ENCODE measurements around the gene CAMK2N2. TPM values are rescaled to one million over a fixed set of nuclear protein-coding genes. Genes with fewer than 3 reads are reported as not detected.

The CAMK2N2 gene
- total RNA-seq, 1 experiment from 2014 or later: 6.1 TPM

- peak within 1 kb of the TSS; percentile 83 for H3K4me3 Mint-ChIP-seq (ENCODE audit: unreplicated experiment)
- peaks cover 5% of the 10 kb centered on the region for H3K4me1 Mint-ChIP-seq (ENCODE audit: insufficient read depth, unreplicated experiment)
- H3K36me3 Mint-ChIP-seq (ENCODE audit: insufficient read depth, unreplicated experiment): peaks cover 46% of the 10 kb centered on the region
- BruUV-seq (replicated peaks): no TSS peak
- no peaks in the 10 kb centered on the region for H3K27me3 Mint-ChIP-seq (ENCODE audit: insufficient read depth, unreplicated experiment)
- ChIA-PET CTCF (interaction anchor here (0.6 to 1.4 kb wide), 5 partner anchors 9 to 387 kb away, joined by 3 to 4 read pairs (median 3); no protein-coding TSS in a partner anchor), POLR2A (interaction anchor here (0.6 to 2.2 kb wide), 13 partner anchors 13 to 165 kb away, joined by 3 to 16 read pairs (median 4); partner anchors contain the start of genes EEF1AKMT4 and EIF2B5)
- no peak for TF ChIP-seq CTCF (IDR thresholded peaks at IDR 0.05; ENCODE audit: unreplicated experiment)
- peak within 1 kb of the TSS; percentile 82 for H3K27ac Mint-ChIP-seq (ENCODE audit: low read depth, unreplicated experiment)
- DNase-seq (ENCODE audit: unreplicated experiment): peak; percentile 96
- H3K9me3 Mint-ChIP-seq (ENCODE audit: unreplicated experiment): no peaks in the 10 kb centered on the region
- intact Hi-C loops (cut with micrococcal nuclease): loop anchor here (1.0 kb wide), 1 partner anchor 49 kb away; no protein-coding TSS in a partner anchor
These were observed 37.6 kb upstream of the CAMK2N2 start, which contains the start of gene PSMD2 for GRCh38 chr3:184298759-184299487. Gene PSMD2, plus strand, starts transcription at chr3:184299241. Its CDS starts 26 bp downstream, at chr3:184299267.

- POLR2A ChIA-PET: no interaction called here
- CTCF ChIA-PET: interaction anchor here (0.6 kb wide), 1 partner anchor 23 kb away, joined by 4 read pairs; no protein-coding TSS in a partner anchor
- peaks cover 23% of the 10 kb centered on the region for H3K36me3 Mint-ChIP-seq (ENCODE audit: insufficient read depth, unreplicated experiment)
These were observed 35.3 kb upstream of the CAMK2N2 start for GRCh38 chr3:184296616-184297015.

GRCh38 chr3:184295771-184296170, 34.4 kb upstream of the CAMK2N2 start:
- H3K9me3 Mint-ChIP-seq (ENCODE audit: unreplicated experiment): no peaks in the 10 kb centered on the region
- no peak for TF ChIP-seq CTCF (IDR thresholded peaks at IDR 0.05; ENCODE audit: unreplicated experiment)
- peaks cover 14% of the 10 kb centered on the region for H3K36me3 Mint-ChIP-seq (ENCODE audit: insufficient read depth, unreplicated experiment)
- H3K4me1 Mint-ChIP-seq (ENCODE audit: insufficient read depth, unreplicated experiment): peaks cover 5% of the 10 kb centered on the region
- no TSS peak for BruUV-seq (replicated peaks)
- DNase-seq (ENCODE audit: unreplicated experiment): no peak
- POLR2A ChIA-PET: no interaction called here
- CTCF ChIA-PET: interaction anchor here (0.7 to 2.3 kb wide), 3 partner anchors 69 to 278 kb away, joined by 4 to 6 read pairs (median 5); partner anchors contain the start of gene ABCC5
- H3K4me3 Mint-ChIP-seq (ENCODE audit: unreplicated experiment): no peak overlapping the region
- intact Hi-C loops (cut with micrococcal nuclease): no loop called here
- no peak overlapping the region for H3K27ac Mint-ChIP-seq (ENCODE audit: low read depth, unreplicated experiment)
- H3K27me3 Mint-ChIP-seq (ENCODE audit: insufficient read depth, unreplicated experiment): no peaks in the 10 kb centered on the region

More at GRCh38 chr3:184296616-184297015, 35.3 kb upstream of the CAMK2N2 start:
- Mint-ChIP-seq H3K27me3 (ENCODE audit: insufficient read depth, unreplicated experiment) (no peaks in the 10 kb centered on the region), H3K4me3 (ENCODE audit: unreplicated experiment) (no peak overlapping the region), H3K4me1 (ENCODE audit: insufficient read depth, unreplicated experiment) (peaks cover 5% of the 10 kb centered on the region), H3K9me3 (ENCODE audit: unreplicated experiment) (no peaks in the 10 kb centered on the region), H3K27ac (ENCODE audit: low read depth, unreplicated experiment) (no peak overlapping the region)
- no peak for DNase-seq (ENCODE audit: unreplicated experiment)
- intact Hi-C loops (cut with micrococcal nuclease): no loop called here
- no TSS peak for BruUV-seq (replicated peaks)
- TF ChIP-seq CTCF (IDR thresholded peaks at IDR 0.05; ENCODE audit: unreplicated experiment): no peak

GRCh38 chr3:184291738-184292445, 30.5 kb upstream of the CAMK2N2 start:
- POLR2A ChIA-PET: no interaction called here
- Mint-ChIP-seq H3K27me3 (ENCODE audit: insufficient read depth, unreplicated experiment) (no peaks in the 10 kb centered on the region), H3K4me3 (ENCODE audit: unreplicated experiment) (no peak overlapping the region), H3K27ac (ENCODE audit: low read depth, unreplicated experiment) (no peak overlapping the region), H3K9me3 (ENCODE audit: unreplicated experiment) (no peaks in the 10 kb centered on the region), H3K4me1 (ENCODE audit: insufficient read depth, unreplicated experiment) (no peaks in the 10 kb centered on the region), H3K36me3 (ENCODE audit: insufficient read depth, unreplicated experiment) (no peaks in the 10 kb centered on the region)
- no peak for TF ChIP-seq CTCF (IDR thresholded peaks at IDR 0.05; ENCODE audit: unreplicated experiment)
- no TSS peak for BruUV-seq (replicated peaks)
- DNase-seq (ENCODE audit: unreplicated experiment): no peak
- CTCF ChIA-PET: interaction anchor here (1.0 to 1.1 kb wide), 2 partner anchors 45 to 54 kb away, joined by 3 to 4 read pairs; no protein-coding TSS in a partner anchor
- intact Hi-C loops (cut with micrococcal nuclease): no loop called here

All from MCF 10A (cell line).